ENCODE data around the gene CNTN1.

CNTN1 gene

GRCh38 chr12:41096797-41097196 is 404.6 kb downstream of the CNTN1 start:
- Histone ChIP-seq H3K36me3 (ENCODE audit: control insufficient read depth in 1 of 2, insufficient read depth in 2 of 2, low read length in 2 of 2) (no peaks in the 10 kb centered on the region), H3K4ac (ENCODE audit: low read depth, low read length) (no peak overlapping the region), H3K27ac (ENCODE audit: low read depth, low read length) (no peak overlapping the region), H3K4me2 (ENCODE audit: low read length) (no peak overlapping the region), H2BK12ac (ENCODE audit: low read length) (no peak overlapping the region), H3K4me1 (ENCODE audit: control insufficient read depth in 1 of 2, insufficient read depth in 2 of 2, low read length in 2 of 2) (peaks cover 0 to 2% of the 10 kb centered on the region in 2 experiments), H4K12ac (ENCODE audit: low read depth, low read length) (no peak overlapping the region), H3K18ac (ENCODE audit: low read length) (no peak overlapping the region), H3K79me2 (ENCODE audit: control insufficient read depth, insufficient read depth, low read length, poor library complexity) (no peaks in the 10 kb centered on the region), H2AFZ (ENCODE audit: insufficient read depth, low read length, poor library complexity) (no peak overlapping the region), H3K27me3 (ENCODE audit: insufficient read depth, low read length) (no peaks in the 10 kb centered on the region), H3K14ac (ENCODE audit: low read length) (no peak overlapping the region), H3K9ac (ENCODE audit: low read length) (no peak overlapping the region), H2BK5ac (ENCODE audit: low read depth, low read length, poor library complexity) (no peak overlapping the region), H4K91ac (ENCODE audit: low read depth, low read length) (no peak overlapping the region), H3K4me3 (ENCODE audit: low read depth, low read length) (no peak overlapping the region), H4K8ac (ENCODE audit: low read depth, low read length) (no peak overlapping the region), H2AK5ac (ENCODE audit: low read length) (no peak overlapping the region), H2BK120ac (ENCODE audit: insufficient read depth, low read length, poor library complexity) (no peak overlapping the region), H3K79me1 (ENCODE audit: low read length) (no peaks in the 10 kb centered on the region), H3K9me3 (ENCODE audit: insufficient read depth, low read depth, low read length) (no peaks in the 10 kb centered on the region), H3K23ac (ENCODE audit: low read length) (no peak overlapping the region)
- WGBS (ENCODE audit: extremely low coverage, insufficient coverage, insufficient read length) = no CpG with 5 or more reads among the region's 1 CpG
- DNase-seq = no peak

- no peak for DNase-seq
- H2AFZ ChIP-seq (ENCODE audit: insufficient read depth, low read length, poor library complexity) = no peak overlapping the region
- H3K79me2 ChIP-seq (ENCODE audit: control insufficient read depth, insufficient read depth, low read length, poor library complexity) = no peaks in the 10 kb centered on the region
Observed at GRCh38 chr12:41100572-41100971, 408.3 kb downstream of the CNTN1 start.

DNA sequence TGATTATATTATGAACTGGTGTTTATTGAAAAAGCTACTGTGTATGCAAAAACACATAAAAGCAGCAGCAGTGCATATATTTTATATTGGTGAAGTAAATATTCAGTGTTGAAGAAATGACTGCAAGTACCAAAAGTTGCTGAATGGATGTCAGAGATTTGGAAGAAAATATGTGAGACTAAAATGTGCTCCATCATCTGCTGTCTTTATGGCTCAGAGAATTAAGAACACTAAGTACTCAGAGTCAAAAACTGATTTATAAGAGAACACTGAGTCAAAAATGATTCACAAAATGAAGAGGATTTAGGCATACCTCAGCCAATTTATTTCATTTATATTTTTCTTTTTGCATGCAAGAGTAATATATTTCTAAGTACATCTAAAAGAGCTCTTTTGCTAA is 409.6 kb downstream of the CNTN1 start:
- Histone ChIP-seq H4K8ac (ENCODE audit: low read depth, low read length) (no peak overlapping the region), H3K18ac (ENCODE audit: low read length) (no peak overlapping the region), H3K27ac (ENCODE audit: low read depth, low read length) (no peak overlapping the region), H4K12ac (ENCODE audit: low read depth, low read length) (no peak overlapping the region), H3K79me1 (ENCODE audit: low read length) (no peaks in the 10 kb centered on the region), H3K14ac (ENCODE audit: low read length) (no peak overlapping the region), H4K91ac (ENCODE audit: low read depth, low read length) (no peak overlapping the region), H3K79me2 (ENCODE audit: control insufficient read depth, insufficient read depth, low read length, poor library complexity) (no peaks in the 10 kb centered on the region), H2AK5ac (ENCODE audit: low read length) (no peak overlapping the region), H3K27me3 (ENCODE audit: insufficient read depth, low read length) (no peaks in the 10 kb centered on the region), H2AFZ (ENCODE audit: insufficient read depth, low read length, poor library complexity) (no peak overlapping the region), H2BK120ac (ENCODE audit: insufficient read depth, low read length, poor library complexity) (no peak overlapping the region), H3K4me1 (ENCODE audit: control insufficient read depth in 1 of 2, insufficient read depth in 2 of 2, low read length in 2 of 2) (no peaks in the 10 kb centered on the region), H3K9me3 (ENCODE audit: insufficient read depth, low read depth, low read length) (no peaks in the 10 kb centered on the region), H2BK5ac (ENCODE audit: low read depth, low read length, poor library complexity) (no peak overlapping the region), H3K4me2 (ENCODE audit: low read length) (no peak overlapping the region), H3K23ac (ENCODE audit: low read length) (no peak overlapping the region), H2BK12ac (ENCODE audit: low read length) (no peak overlapping the region), H3K9ac (ENCODE audit: low read length) (no peak overlapping the region), H3K4me3 (ENCODE audit: low read depth, low read length) (no peak overlapping the region), H3K4ac (ENCODE audit: low read depth, low read length) (no peak overlapping the region), H3K36me3 (ENCODE audit: control insufficient read depth in 1 of 2, insufficient read depth in 2 of 2, low read length in 2 of 2) (no peaks in the 10 kb centered on the region)
- no peak for DNase-seq

More at GRCh38 chr12:41100572-41100971, 408.3 kb downstream of the CNTN1 start:
- Histone ChIP-seq H2BK120ac (ENCODE audit: insufficient read depth, low read length, poor library complexity) (no peak overlapping the region), H4K12ac (ENCODE audit: low read depth, low read length) (no peak overlapping the region), H3K36me3 (ENCODE audit: control insufficient read depth in 1 of 2, insufficient read depth in 2 of 2, low read length in 2 of 2) (no peaks in the 10 kb centered on the region), H4K91ac (ENCODE audit: low read depth, low read length) (no peak overlapping the region), H2BK5ac (ENCODE audit: low read depth, low read length, poor library complexity) (no peak overlapping the region), H3K23ac (ENCODE audit: low read length) (no peak overlapping the region), H3K9me3 (ENCODE audit: insufficient read depth, low read depth, low read length) (no peaks in the 10 kb centered on the region), H2BK12ac (ENCODE audit: low read length) (no peak overlapping the region), H3K14ac (ENCODE audit: low read length) (no peak overlapping the region), H3K18ac (ENCODE audit: low read length) (no peak overlapping the region), H3K4me1 (ENCODE audit: control insufficient read depth in 1 of 2, insufficient read depth in 2 of 2, low read length in 2 of 2) (no peaks in the 10 kb centered on the region), H3K9ac (ENCODE audit: low read length) (no peak overlapping the region), H3K27ac (ENCODE audit: low read depth, low read length) (no peak overlapping the region), H3K4ac (ENCODE audit: low read depth, low read length) (no peak overlapping the region), H3K27me3 (ENCODE audit: insufficient read depth, low read length) (no peaks in the 10 kb centered on the region), H3K4me3 (ENCODE audit: low read depth, low read length) (no peak overlapping the region), H3K79me1 (ENCODE audit: low read length) (no peaks in the 10 kb centered on the region), H3K4me2 (ENCODE audit: low read length) (no peak overlapping the region), H2AK5ac (ENCODE audit: low read length) (no peak overlapping the region), H4K8ac (ENCODE audit: low read depth, low read length) (no peak overlapping the region)
- WGBS (ENCODE audit: extremely low coverage, insufficient coverage, insufficient read length) = no CpG with 5 or more reads among the region's 1 CpG

DNA sequence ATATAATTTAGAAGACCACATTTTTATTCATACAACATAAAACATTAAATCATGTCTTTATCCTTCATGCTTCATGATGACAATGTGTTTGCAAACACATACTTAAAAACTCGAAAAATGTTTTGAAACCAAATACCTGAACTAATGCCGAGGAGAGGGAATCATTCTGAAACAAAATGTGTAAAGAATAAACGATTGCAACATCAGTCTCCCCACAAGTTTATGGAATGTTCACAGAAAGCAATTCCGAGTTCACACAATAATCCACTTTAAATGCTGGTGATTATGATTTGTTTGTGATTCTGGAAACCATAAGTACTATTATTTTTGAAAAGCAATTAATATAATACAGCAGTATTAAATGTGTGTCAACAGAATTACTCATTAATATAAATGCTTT is 411.4 kb downstream of the CNTN1 start:
- Histone ChIP-seq H3K4me3 (ENCODE audit: low read depth, low read length) (no peak overlapping the region), H3K4me1 (ENCODE audit: control insufficient read depth in 1 of 2, insufficient read depth in 2 of 2, low read length in 2 of 2) (no peaks in the 10 kb centered on the region), H2AFZ (ENCODE audit: insufficient read depth, low read length, poor library complexity) (no peak overlapping the region), H3K4ac (ENCODE audit: low read depth, low read length) (no peak overlapping the region), H3K18ac (ENCODE audit: low read length) (no peak overlapping the region), H3K9me3 (ENCODE audit: insufficient read depth, low read depth, low read length) (no peaks in the 10 kb centered on the region), H4K12ac (ENCODE audit: low read depth, low read length) (no peak overlapping the region), H2BK12ac (ENCODE audit: low read length) (no peak overlapping the region), H4K8ac (ENCODE audit: low read depth, low read length) (no peak overlapping the region), H4K91ac (ENCODE audit: low read depth, low read length) (no peak overlapping the region), H2AK5ac (ENCODE audit: low read length) (no peak overlapping the region), H3K23ac (ENCODE audit: low read length) (no peak overlapping the region), H3K27me3 (ENCODE audit: insufficient read depth, low read length) (no peaks in the 10 kb centered on the region), H3K36me3 (ENCODE audit: control insufficient read depth in 1 of 2, insufficient read depth in 2 of 2, low read length in 2 of 2) (no peaks in the 10 kb centered on the region), H3K79me1 (ENCODE audit: low read length) (no peaks in the 10 kb centered on the region), H3K9ac (ENCODE audit: low read length) (no peak overlapping the region), H3K27ac (ENCODE audit: low read depth, low read length) (no peak overlapping the region), H3K14ac (ENCODE audit: low read length) (no peak overlapping the region), H3K79me2 (ENCODE audit: control insufficient read depth, insufficient read depth, low read length, poor library complexity) (no peaks in the 10 kb centered on the region), H2BK120ac (ENCODE audit: insufficient read depth, low read length, poor library complexity) (no peak overlapping the region), H2BK5ac (ENCODE audit: low read depth, low read length, poor library complexity) (no peak overlapping the region), H3K4me2 (ENCODE audit: low read length) (no peak overlapping the region)
- no CpG with 5 or more reads among the region's 4 CpGs for WGBS (ENCODE audit: extremely low coverage, insufficient coverage, insufficient read length)
- no peak for DNase-seq
